ENCODE data around the gene MBP.

MBP gene

GRCh38 chr18:77079088-77079487 lies 53.5 kb downstream of the MBP start:
- no peak for DNase-seq

GRCh38 chr18:77078690-77079070 lies 53.9 kb downstream of the MBP start:
- no peak for DNase-seq

- DNase-seq: no peak
Measured at GRCh38 chr18:77077941-77078689, 54.5 kb downstream of the MBP start.

GRCh38 chr18:77077401-77077800 lies 55.2 kb downstream of the MBP start:
- DNase-seq: no peak

GRCh38 chr18:77076111-77076510 lies 56.5 kb downstream of the MBP start:
- no peak for DNase-seq

GRCh38 chr18:77074431-77074830 lies 58.2 kb downstream of the MBP start:
- no peak for DNase-seq

- no peak for DNase-seq
Measured at GRCh38 chr18:77073336-77074093, 59.1 kb downstream of the MBP start.

- no peak for DNase-seq
Measured at GRCh38 chr18:77072566-77072965, 60.0 kb downstream of the MBP start.

- DNase-seq: no peak
Measured at GRCh38 chr18:77071711-77072292, 60.8 kb downstream of the MBP start.

- DNase-seq: no peak
Measured at GRCh38 chr18:77071061-77071460, 61.5 kb downstream of the MBP start.

- no peak for DNase-seq
Measured at GRCh38 chr18:77070627-77071026, 62.0 kb downstream of the MBP start.

- DNase-seq: no peak
Measured at GRCh38 chr18:77069931-77070330, 62.7 kb downstream of the MBP start.

- DNase-seq: peak; percentile 32
Measured at GRCh38 chr18:77069482-77069881, 63.1 kb downstream of the MBP start.

GRCh38 chr18:77068321-77069312 lies 64.0 kb downstream of the MBP start:
- DNase-seq: peak; percentile 9

GRCh38 chr18:77067291-77068061 lies 65.1 kb downstream of the MBP start:
- no peak for DNase-seq

- no peak for DNase-seq
Measured at GRCh38 chr18:77066689-77067088, 65.9 kb downstream of the MBP start.

- no peak for DNase-seq
Measured at GRCh38 chr18:77066101-77066500, 66.5 kb downstream of the MBP start.

GRCh38 chr18:77065221-77065981 lies 67.2 kb downstream of the MBP start:
- DNase-seq: no peak

- DNase-seq: no peak
Measured at GRCh38 chr18:77063260-77063659, 69.3 kb downstream of the MBP start.

- DNase-seq: no peak
Measured at GRCh38 chr18:77062518-77063003, 70.0 kb downstream of the MBP start.

GRCh38 chr18:77061946-77062517 lies 70.6 kb downstream of the MBP start:
- DNase-seq: no peak
